GM12891 (cell line): ENCODE results near the gene MYO9B.

Experiments used
- PAX5 ChIP-seq: IDR thresholded peaks from 2 replicates; pipeline ENCODE4 v1.6.1; 2011; ENCODE audit warnings: low read length, moderate library complexity, mild to moderate bottlenecking; ENCODE audit not compliant: insufficient read depth, severe bottlenecking
- POLR2A ChIP-seq: IDR thresholded peaks from 2 replicates; pipeline ENCODE4 v1.6.1; 2011; ENCODE audit warnings: low read depth, low read length, control low read depth
- POLR2AphosphoS5 ChIP-seq: IDR thresholded peaks from 2 replicates; pipeline ENCODE4 v1.6.1; 2011; ENCODE audit warnings: low read depth, low read length, control low read depth
- POU2F2 ChIP-seq: IDR thresholded peaks from 2 replicates; pipeline ENCODE4 v1.6.1; 2011; ENCODE audit warnings: low read depth, mild to moderate bottlenecking, control low read depth, low read length, moderate library complexity
- SPI1 ChIP-seq: IDR thresholded peaks from 2 replicates; pipeline ENCODE4 v1.6.1; 2011; ENCODE audit warnings: low read depth, low read length, control low read depth
- TAF1 ChIP-seq: IDR thresholded peaks from 2 replicates; pipeline ENCODE4 v1.6.1; 2011; ENCODE audit warnings: low read depth, low read length, control low read depth

- TF ChIP-seq POLR2AphosphoS5 = no peak
- no peak for TF ChIP-seq POLR2A
- no peak for TF ChIP-seq PAX5
- no peak for TF ChIP-seq TAF1
- no peak for TF ChIP-seq POU2F2
- TF ChIP-seq SPI1 = no peak
Measured at GRCh38 chr19:17219286-17219685, 143.7 kb downstream of the MYO9B start.
